GM19193 (cell line): ENCODE results near the gene UTS2B.

Experiments
- POLR2A ChIP-seq: IDR thresholded peaks from 4 replicates; pipeline ENCODE4 v1.6.1; 2011; ENCODE audit not compliant: insufficient read depth, insufficient read length; ENCODE audit errors: extremely low read depth

UTS2B gene

GRCh38 chr3:191360620-191361019, 30.3 kb upstream of the UTS2B start:
- no peak for TF ChIP-seq POLR2A

DNA sequence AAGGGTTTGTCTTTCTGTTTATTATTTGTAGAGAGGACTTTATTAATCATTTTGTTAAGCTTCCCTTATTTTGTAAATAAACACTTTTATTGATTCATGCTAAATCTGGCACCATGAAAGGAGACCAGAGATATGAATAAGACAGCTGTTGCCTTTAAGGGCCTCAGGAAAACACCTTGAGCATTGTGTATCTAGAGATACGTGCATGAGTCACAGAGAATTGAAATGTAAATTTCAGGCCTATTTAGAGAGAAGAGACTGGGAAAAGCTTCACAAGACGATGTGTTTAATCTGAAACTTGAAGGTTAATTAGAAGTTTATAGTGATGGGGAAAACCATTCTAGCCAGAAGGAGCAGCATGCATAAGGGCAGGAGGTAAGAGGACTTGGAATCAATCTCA, 28.6 kb upstream of the UTS2B start:
- TF ChIP-seq POLR2A = no peak

DNA sequence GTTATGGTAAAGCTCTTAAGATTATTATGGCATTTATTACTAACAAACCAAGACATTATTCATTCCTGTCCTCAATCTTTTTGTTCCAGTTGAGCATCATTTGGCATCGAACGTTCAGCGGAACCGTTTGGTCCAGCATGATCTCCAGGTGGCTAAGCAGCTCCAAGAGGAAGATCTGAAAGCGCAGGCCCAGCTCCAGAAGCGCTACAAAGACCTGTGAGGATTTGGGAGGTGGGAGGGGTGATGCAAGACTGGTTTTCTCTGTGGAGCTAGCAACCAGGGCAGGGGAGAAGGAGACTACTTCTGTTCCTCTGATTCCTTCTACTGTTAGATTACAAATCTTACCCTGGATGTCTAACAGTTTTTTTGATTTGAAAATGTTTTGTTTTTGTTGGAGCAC, 27.6 kb upstream of the UTS2B start:
- no peak for TF ChIP-seq POLR2A

GRCh38 chr3:191356631-191357439, 26.5 kb upstream of the UTS2B start:
- no peak for TF ChIP-seq POLR2A

DNA sequence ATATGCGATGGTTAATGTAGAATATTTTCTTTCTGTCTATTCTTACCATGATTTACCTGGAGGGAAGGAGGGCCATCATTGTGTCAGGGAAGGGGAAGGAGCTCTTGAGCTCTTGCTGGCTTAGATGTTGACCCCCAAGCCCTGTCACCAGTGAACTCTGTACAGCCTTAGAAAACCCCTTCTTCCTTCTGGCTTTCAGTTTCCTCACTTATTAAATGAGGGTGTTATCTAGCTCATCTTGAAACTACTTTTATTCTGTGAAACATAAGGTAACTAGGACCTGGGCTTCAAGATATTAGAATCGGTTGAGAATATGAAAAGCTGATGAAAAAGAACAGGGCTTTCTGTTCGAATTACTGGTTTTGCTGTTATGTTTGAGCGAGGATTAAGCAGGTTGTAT, 25.1 kb upstream of the UTS2B start:
- TF ChIP-seq POLR2A = no peak

DNA sequence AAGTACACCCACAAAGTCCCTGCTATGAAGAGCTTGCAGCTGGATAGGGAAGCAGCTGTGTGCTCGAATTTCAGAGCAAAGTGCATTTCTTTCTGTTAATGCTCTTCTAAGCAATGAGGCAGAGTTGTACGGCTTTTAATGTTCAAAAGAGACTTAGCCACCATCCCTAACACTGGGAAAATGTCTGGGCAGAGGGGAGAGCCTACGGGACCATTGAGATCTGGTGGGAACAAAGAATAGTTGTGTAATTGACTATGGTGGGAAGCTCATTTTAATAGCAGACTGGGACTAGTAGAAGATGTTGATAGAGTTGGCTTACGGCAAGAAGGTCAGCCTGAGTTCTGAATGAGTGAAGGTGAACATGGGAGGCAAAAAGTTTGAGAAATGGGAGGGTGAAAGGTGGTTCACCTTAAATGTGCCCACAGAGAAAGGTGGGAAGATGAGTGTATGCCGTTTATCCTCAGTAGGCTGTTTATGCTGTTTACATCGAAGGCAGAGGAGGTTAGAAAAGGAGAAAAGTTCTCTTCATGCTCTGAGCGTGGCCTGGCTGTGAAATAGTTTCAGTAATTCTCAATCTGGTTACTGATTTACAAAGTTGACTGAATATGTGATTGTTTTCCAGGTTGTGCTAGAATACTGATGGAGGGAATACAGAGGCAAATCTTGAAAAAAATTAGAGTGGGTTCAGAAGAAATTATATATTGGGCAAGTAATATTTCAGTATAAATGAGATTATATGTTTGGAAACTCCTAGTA, 22.9 kb upstream of the UTS2B start:
- no peak for TF ChIP-seq POLR2A

DNA sequence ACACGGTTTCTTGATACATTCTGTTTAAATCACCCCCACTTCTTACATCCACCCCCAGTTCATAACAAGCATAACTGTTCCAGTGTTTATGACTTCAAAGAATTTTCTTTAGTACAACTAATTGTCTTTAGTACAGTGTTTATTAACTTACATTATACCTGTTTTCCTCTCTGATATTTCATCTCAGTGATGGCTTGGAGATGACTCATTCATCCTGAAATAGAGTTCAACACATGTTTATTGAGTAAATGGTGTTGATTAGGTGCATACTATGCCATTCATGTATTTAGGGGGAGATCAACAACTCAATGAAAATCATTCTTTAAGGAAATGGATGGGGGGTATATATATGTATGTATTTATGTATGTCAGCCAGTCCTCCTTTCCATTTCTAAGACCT, 21.7 kb upstream of the UTS2B start:
- TF ChIP-seq POLR2A = no peak

DNA sequence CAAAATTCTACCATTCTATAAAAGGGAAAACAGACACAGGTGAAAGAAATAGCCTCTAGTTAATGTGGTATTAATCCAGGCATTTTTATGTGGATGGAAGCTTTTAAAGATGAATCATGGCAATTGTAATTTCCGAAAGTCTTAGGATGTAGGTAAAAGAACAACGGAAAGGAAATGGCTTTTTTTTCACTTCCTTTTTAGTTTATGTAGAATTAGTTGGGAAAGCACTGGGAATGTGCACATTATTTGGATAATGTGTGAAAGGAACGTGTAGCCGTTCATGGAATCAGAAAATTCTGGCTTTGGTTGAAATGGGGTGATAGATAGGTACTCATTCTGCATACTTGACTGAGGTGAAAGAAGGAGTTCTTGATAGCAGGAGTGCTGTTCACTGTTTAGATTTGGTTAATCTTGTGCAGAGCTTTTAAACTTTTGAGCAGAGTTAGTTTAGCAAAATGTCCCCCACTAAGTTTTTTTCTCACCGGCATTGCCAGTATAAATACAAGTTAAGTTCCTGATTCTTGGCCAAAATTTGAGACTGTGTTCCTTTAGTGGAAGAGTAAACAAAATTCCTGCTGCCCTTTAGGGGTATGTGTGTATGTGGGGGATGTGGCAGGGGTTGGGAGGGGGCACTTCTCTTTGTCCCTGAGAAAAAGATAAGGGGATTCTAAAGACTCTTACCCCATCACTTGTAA, 20.2 kb upstream of the UTS2B start:
- TF ChIP-seq POLR2A = no peak

- TF ChIP-seq POLR2A = no peak
Measured at GRCh38 chr3:191348098-191348497, 17.8 kb upstream of the UTS2B start.

GRCh38 chr3:191347228-191347627, 16.9 kb upstream of the UTS2B start:
- no peak for TF ChIP-seq POLR2A

DNA sequence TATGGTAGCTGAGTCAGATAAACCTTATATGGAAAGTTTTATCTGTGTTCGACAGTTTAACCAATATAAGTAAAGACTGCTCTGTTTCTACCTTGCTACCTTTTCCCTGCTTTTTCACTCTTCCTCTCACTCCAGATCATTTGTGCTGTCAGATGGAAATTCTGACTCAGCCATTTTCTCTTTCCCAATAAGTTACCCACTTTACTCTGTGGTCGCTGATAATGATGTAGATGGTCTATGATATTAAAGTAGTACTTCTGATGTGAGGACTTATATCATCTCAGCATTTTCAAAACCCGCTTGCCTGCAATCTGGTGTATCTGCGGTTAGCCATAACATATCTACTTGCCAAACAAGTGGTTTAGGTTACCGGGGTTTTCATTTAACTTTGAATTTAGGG, 15.0 kb upstream of the UTS2B start:
- no peak for TF ChIP-seq POLR2A

GRCh38 chr3:191343913-191344312, 13.6 kb upstream of the UTS2B start:
- TF ChIP-seq POLR2A = no peak

GRCh38 chr3:191343115-191343514, 12.8 kb upstream of the UTS2B start:
- no peak for TF ChIP-seq POLR2A

DNA sequence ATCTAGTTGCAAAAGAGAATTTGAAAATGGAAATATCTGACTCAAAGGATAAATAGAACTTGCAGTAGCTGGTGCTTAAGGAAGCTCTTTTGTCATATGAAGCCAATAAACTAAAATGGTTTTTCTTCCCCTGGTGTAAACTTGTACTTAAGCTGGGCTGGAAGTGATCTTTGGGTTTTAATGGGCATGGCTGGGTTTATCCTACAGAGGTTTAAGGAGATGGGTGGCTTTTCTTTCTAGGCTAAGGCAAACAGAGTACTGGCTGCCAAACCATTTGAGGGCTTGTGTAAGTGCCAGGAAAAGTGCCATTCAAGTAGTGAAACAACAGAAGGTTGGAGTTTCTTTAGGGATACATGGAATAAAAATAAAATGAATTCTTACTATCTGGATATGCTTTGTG, 12.1 kb upstream of the UTS2B start:
- no peak for TF ChIP-seq POLR2A

DNA sequence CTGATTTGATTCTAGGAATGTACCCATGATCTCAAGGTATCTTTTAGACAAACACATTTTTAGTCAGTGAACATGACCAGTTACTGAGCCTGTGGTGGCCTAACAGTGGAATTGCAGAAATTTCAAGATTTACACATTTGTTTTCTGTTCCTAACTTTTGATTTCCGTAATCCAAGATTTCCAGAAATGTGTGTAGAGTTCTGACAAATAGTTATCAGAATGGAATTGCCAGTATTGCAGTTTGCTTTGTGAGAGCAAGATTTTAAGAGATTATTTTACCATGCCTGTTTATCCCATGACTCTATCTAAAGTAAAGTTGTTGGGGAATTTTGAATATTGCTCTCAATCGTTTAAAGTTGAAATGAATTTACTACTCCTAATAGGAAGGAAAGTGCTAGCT, 11.7 kb upstream of the UTS2B start:
- no peak for TF ChIP-seq POLR2A
